Measurements from ENCODE around the gene RERE. TPM values are rescaled to one million over a fixed set of nuclear protein-coding genes. Genes with fewer than 3 reads are reported as not detected.

Gene RERE
- total and polyA plus RNA-seq, 7 donors, result 38.8 to 308 (median 99.7) TPM

- intact Hi-C loops (cut with DNase I), result loop anchor here in 1 of 2 donors (10.0 kb wide), 1 partner anchor 211 kb away; no protein-coding TSS in a partner anchor
- DNase-seq, result no peak
- peak; percentile 11 to 39 (median 28) for ATAC-seq
- Histone ChIP-seq H3K9me3 (no peaks in the 10 kb centered on the region), H3K27ac (peak overlapping the region; percentile 76), H3K4me1 (peaks cover 35% of the 10 kb centered on the region), H3K36me3 (ENCODE audit: insufficient read depth in 1 of 2, low read depth in 1 of 2) (peaks cover 0 to 11% of the 10 kb centered on the region in 2 donors), H3K4me3 (peak overlapping the region; percentile 6), H3K27me3 (ENCODE audit: insufficient read depth in 3 of 3, low read length in 2 of 3) (no peaks in the 10 kb centered on the region)
- TF ChIP-seq, protein P1, sequence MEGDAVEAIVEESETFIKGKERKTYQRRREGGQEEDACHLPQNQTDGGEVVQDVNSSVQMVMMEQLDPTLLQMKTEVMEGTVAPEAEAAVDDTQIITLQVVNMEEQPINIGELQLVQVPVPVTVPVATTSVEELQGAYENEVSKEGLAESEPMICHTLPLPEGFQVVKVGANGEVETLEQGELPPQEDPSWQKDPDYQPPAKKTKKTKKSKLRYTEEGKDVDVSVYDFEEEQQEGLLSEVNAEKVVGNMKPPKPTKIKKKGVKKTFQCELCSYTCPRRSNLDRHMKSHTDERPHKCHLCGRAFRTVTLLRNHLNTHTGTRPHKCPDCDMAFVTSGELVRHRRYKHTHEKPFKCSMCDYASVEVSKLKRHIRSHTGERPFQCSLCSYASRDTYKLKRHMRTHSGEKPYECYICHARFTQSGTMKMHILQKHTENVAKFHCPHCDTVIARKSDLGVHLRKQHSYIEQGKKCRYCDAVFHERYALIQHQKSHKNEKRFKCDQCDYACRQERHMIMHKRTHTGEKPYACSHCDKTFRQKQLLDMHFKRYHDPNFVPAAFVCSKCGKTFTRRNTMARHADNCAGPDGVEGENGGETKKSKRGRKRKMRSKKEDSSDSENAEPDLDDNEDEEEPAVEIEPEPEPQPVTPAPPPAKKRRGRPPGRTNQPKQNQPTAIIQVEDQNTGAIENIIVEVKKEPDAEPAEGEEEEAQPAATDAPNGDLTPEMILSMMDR (IDR thresholded peaks at IDR 0.05), result no peak
- 29 to 40% (median 32%) methylated on average over 8 of the region's 8 CpGs for WGBS, 3 donors
Observed at GRCh38 chr1:8463144-8463927, 354.1 kb downstream of the RERE start.

- WGBS, 3 donors, result 71 to 81% (median 78%) methylated on average over 13 of the region's 13 CpGs
- peak overlapping the region; percentile 76 for H3K27ac ChIP-seq
- H3K4me3 ChIP-seq, result no peak overlapping the region
- peaks cover 0 to 11% of the 10 kb centered on the region in 2 donors for H3K36me3 ChIP-seq (ENCODE audit: insufficient read depth in 1 of 2, low read depth in 1 of 2)
- H3K9me3 ChIP-seq, result no peaks in the 10 kb centered on the region
- intact Hi-C loops (cut with DNase I), result loop anchor here in 1 of 2 donors (10.0 kb wide), 1 partner anchor 212 kb away; no protein-coding TSS in a partner anchor
- no peak for DNase-seq
- H3K4me1 ChIP-seq, result peaks cover 42% of the 10 kb centered on the region
- peak in 3 of 4 donors; percentile 18 to 46 (median 37) for ATAC-seq
- TF ChIP-seq, protein P1 (IDR thresholded peaks at IDR 0.05), result no peak
- no peaks in the 10 kb centered on the region for H3K27me3 ChIP-seq (ENCODE audit: insufficient read depth in 3 of 3, low read length in 2 of 3)
Observed at GRCh38 chr1:8462371-8462892, 355.0 kb downstream of the RERE start.

DNA sequence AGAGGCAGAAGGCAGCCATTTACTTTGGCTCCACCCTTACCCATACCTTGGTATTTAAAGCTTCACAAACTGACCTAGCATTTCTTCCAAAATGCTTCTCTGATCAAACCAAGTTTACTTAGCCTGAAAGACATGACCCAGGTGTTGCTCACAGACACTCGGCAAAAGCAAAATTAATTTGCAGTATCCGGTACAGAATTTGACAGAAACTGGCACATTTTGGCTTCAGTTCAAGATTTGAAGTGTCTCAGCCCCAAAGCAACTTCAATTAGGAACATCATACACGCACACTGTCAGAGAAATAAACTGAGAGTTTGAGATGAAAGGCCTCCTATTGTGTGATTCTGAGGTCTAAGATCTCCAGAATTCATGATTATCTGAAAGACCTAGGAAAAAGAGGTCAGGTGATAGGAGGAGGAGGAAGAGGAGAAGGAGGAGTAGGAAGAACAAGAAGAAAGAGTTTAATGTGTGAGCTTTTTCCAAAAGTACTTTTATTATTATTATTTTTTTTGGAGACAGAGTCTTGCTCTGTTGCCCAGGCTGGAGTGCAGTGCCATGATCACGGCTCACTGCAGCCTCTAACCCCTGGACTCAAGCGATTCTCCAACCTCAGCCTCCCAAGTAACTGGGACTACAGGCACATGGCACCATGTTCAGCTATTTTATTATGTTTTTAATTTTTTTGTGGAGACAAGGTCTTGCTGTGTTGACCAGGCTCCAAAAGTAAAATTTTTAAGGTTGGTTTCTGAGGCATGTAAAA, 355.9 kb downstream of the RERE start:
- DNase-seq (no peak), ATAC-seq (no peak)
- Histone ChIP-seq H3K9me3 (no peaks in the 10 kb centered on the region), H3K27me3 (ENCODE audit: insufficient read depth in 3 of 3, low read length in 2 of 3) (no peaks in the 10 kb centered on the region), H3K36me3 (ENCODE audit: insufficient read depth in 1 of 2, low read depth in 1 of 2) (peaks cover 0 to 11% of the 10 kb centered on the region in 2 donors), H3K4me1 (peaks cover 44% of the 10 kb centered on the region), H3K27ac (peak overlapping the region; percentile 76), H3K4me3 (no peak overlapping the region)
- TF ChIP-seq, protein P1 (IDR thresholded peaks at IDR 0.05), result no peak
- intact Hi-C loops (cut with DNase I), result loop anchor here in 1 of 2 donors (10.0 kb wide), 1 partner anchor 213 kb away; no protein-coding TSS in a partner anchor
- 72 to 78% (median 74%) methylated on average over 5 of the region's 5 CpGs for WGBS, 3 donors

DNA sequence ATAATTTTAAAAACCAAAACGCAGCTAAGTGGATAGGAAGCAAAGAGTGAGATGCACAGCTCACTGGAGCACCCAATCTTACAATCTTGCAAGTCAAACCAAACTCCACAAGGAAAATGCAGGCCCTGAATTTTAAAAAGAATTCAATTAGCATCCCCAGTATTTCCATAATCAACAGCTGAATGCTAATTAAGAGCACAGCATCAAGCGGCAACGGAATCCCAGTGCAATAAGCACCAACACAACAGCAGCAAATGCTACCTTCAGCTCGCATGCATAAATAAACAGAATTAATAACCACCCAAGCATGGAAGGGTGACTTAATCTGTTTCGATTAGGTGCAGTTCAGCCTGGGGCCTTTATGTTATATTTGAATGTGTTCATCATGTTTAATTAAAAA, 356.7 kb downstream of the RERE start:
- H3K4me1 ChIP-seq, result peaks cover 47% of the 10 kb centered on the region
- H3K27me3 ChIP-seq (ENCODE audit: insufficient read depth in 3 of 3, low read length in 2 of 3), result no peaks in the 10 kb centered on the region
- ATAC-seq (no peak), DNase-seq (no peak)
- H3K9me3 ChIP-seq, result no peaks in the 10 kb centered on the region
- peaks cover 0 to 6% of the 10 kb centered on the region in 2 donors for H3K36me3 ChIP-seq (ENCODE audit: insufficient read depth in 1 of 2, low read depth in 1 of 2)
- H3K27ac ChIP-seq, result no peak overlapping the region
- intact Hi-C loops (cut with DNase I), result loop anchor here in 1 of 2 donors (10.0 kb wide), 1 partner anchor 214 kb away; no protein-coding TSS in a partner anchor
- WGBS, 3 donors, result 80 to 89% (median 89%) methylated on average over 5 of the region's 5 CpGs
- TF ChIP-seq, protein P1 (IDR thresholded peaks at IDR 0.05), result no peak
- H3K4me3 ChIP-seq, result no peak overlapping the region
